Body of pancreas (tissue), 4 donors: ENCODE results near the gene LRFN3.

Experiments
- CTCF ChIP-seq, 7 experiments: fragments of 450-650 bp in 4 of 7; fragments of 200-600 bp in 3 of 7; sonication (generic) in 3 of 7; IDR thresholded peaks; one replicate each; pipeline ENCODE4 v1.5.1; 2016 to 2019; ENCODE audit warnings: antibody characterized with exemption in 7 of 7
- POLR2A ChIP-seq, 3 donors: fragments of 450-650 bp; IDR thresholded peaks; one replicate each; pipeline ENCODE4 v1.6.1; 2016; ENCODE audit warnings: antibody characterized with exemption in 3 of 3, mild to moderate bottlenecking in 2 of 3

- TF ChIP-seq POLR2A (IDR thresholded peaks at IDR 0.05) (no peak), CTCF (IDR thresholded peaks at IDR 0.05) (no peak)
Observed at GRCh38 chr19:35888398-35888797, 47.8 kb upstream of the LRFN3 start.
